ENCODE results near the gene PLXNA4. TPM values are rescaled to one million over a fixed set of nuclear protein-coding genes. Genes with fewer than 3 reads are reported as not detected.

The PLXNA4 gene
- total and polyA plus RNA-seq, 7 experiments from 2014 or later: 0.05 to 31.6 (median 1.1) TPM

GRCh38 chr7:132155715-132156114 is 420.6 kb downstream of the PLXNA4 start:
- peaks cover 0 to 3% (median 0%) of the 10 kb centered on the region in 7 donors for H3K4me1 Mint-ChIP-seq
- CTCF ChIA-PET: no interaction called here
- peaks cover 0 to 29% (median 0%) of the 10 kb centered on the region in 5 donors for H3K27me3 Mint-ChIP-seq
- no peak overlapping the region for H3K27ac ChIP-seq (ENCODE audit: low read depth, low read length)
- H3K9me3 Mint-ChIP-seq: peaks cover 0 to 3% (median 0%) of the 10 kb centered on the region in 11 donors
- no peak overlapping the region for H3K27ac Mint-ChIP-seq
- H3K36me3 ChIP-seq (ENCODE audit: control insufficient read depth in 2 of 3, insufficient read depth in 3 of 3, low read length in 3 of 3): no peaks in the 10 kb centered on the region
- no peaks in the 10 kb centered on the region for H3K4me1 ChIP-seq (ENCODE audit: control insufficient read depth in 2 of 2, insufficient read depth in 2 of 2, low read length in 2 of 2)
- ATAC-seq (no peak), DNase-seq (no peak)
- no peaks in the 10 kb centered on the region for H3K36me3 Mint-ChIP-seq
- no peaks in the 10 kb centered on the region for H3K27me3 ChIP-seq (ENCODE audit: control insufficient read depth in 2 of 2, insufficient read depth in 2 of 2, low read length in 2 of 2)
- H3K4me3 ChIP-seq (ENCODE audit: low read length): no peak overlapping the region
- intact Hi-C loops (cut with micrococcal nuclease): no loop called here
- no peak overlapping the region for H3K4me3 Mint-ChIP-seq
- no peaks in the 10 kb centered on the region for H3K9me3 ChIP-seq (ENCODE audit: control insufficient read depth in 2 of 3, low read length in 3 of 3)
- POLR2A ChIA-PET: no interaction called here

GRCh38 chr7:132154695-132155471 is 421.4 kb downstream of the PLXNA4 start:
- POLR2A ChIA-PET: no interaction called here
- Histone ChIP-seq H3K4me1 (ENCODE audit: control insufficient read depth in 2 of 2, insufficient read depth in 2 of 2, low read length in 2 of 2) (no peaks in the 10 kb centered on the region), H3K9me3 (ENCODE audit: control insufficient read depth in 2 of 3, low read length in 3 of 3) (no peaks in the 10 kb centered on the region), H3K4me3 (ENCODE audit: low read length) (no peak overlapping the region), H3K27me3 (ENCODE audit: control insufficient read depth in 2 of 2, insufficient read depth in 2 of 2, low read length in 2 of 2) (no peaks in the 10 kb centered on the region), H3K27ac (ENCODE audit: low read depth, low read length) (no peak overlapping the region), H3K36me3 (ENCODE audit: control insufficient read depth in 2 of 3, insufficient read depth in 3 of 3, low read length in 3 of 3) (no peaks in the 10 kb centered on the region)
- no peaks in the 10 kb centered on the region for H3K36me3 Mint-ChIP-seq
- H3K27me3 Mint-ChIP-seq: peaks cover 0 to 36% (median 5%) of the 10 kb centered on the region in 5 donors
- DNase-seq: no peak
- CTCF ChIA-PET: no interaction called here
- H3K4me3 Mint-ChIP-seq: no peak overlapping the region
- intact Hi-C loops (cut with micrococcal nuclease): no loop called here
- peaks cover 0 to 3% (median 0%) of the 10 kb centered on the region in 11 donors for H3K9me3 Mint-ChIP-seq
- no peak overlapping the region for H3K27ac Mint-ChIP-seq
- peaks cover 0 to 3% (median 0%) of the 10 kb centered on the region in 7 donors for H3K4me1 Mint-ChIP-seq
- no peak for ATAC-seq

GRCh38 chr7:132154248-132154647 is 422.0 kb downstream of the PLXNA4 start:
- Histone ChIP-seq H3K27ac (ENCODE audit: low read depth, low read length) (no peak overlapping the region), H3K4me1 (ENCODE audit: control insufficient read depth in 2 of 2, insufficient read depth in 2 of 2, low read length in 2 of 2) (no peaks in the 10 kb centered on the region), H3K27me3 (ENCODE audit: control insufficient read depth in 2 of 2, insufficient read depth in 2 of 2, low read length in 2 of 2) (no peaks in the 10 kb centered on the region), H3K36me3 (ENCODE audit: control insufficient read depth in 2 of 3, insufficient read depth in 3 of 3, low read length in 3 of 3) (no peaks in the 10 kb centered on the region), H3K4me3 (ENCODE audit: low read length) (no peak overlapping the region), H3K9me3 (ENCODE audit: control insufficient read depth in 2 of 3, low read length in 3 of 3) (no peaks in the 10 kb centered on the region)
- ChIA-PET CTCF (no interaction called here), POLR2A (no interaction called here)
- DNase-seq (no peak), ATAC-seq (no peak)
- H3K27ac Mint-ChIP-seq: no peak overlapping the region
- no peaks in the 10 kb centered on the region for H3K36me3 Mint-ChIP-seq
- H3K4me1 Mint-ChIP-seq: peaks cover 0 to 3% (median 0%) of the 10 kb centered on the region in 7 donors
- H3K27me3 Mint-ChIP-seq: peaks cover 0 to 37% (median 8%) of the 10 kb centered on the region in 5 donors
- no peak overlapping the region for H3K4me3 Mint-ChIP-seq
- intact Hi-C loops (cut with micrococcal nuclease): no loop called here
- H3K9me3 Mint-ChIP-seq: peaks cover 0 to 3% (median 0%) of the 10 kb centered on the region in 11 donors

GRCh38 chr7:132152131-132152889 is 424.0 kb downstream of the PLXNA4 start:
- Mint-ChIP-seq H3K27ac (no peak overlapping the region), H3K9me3 (peaks cover 0 to 3% (median 0%) of the 10 kb centered on the region in 11 donors), H3K27me3 (peaks cover 0 to 30% (median 8%) of the 10 kb centered on the region in 5 donors), H3K4me1 (peaks cover 0 to 3% (median 0%) of the 10 kb centered on the region in 7 donors), H3K36me3 (no peaks in the 10 kb centered on the region), H3K4me3 (no peak overlapping the region)
- intact Hi-C loops (cut with micrococcal nuclease): no loop called here
- no peak overlapping the region for H3K27ac ChIP-seq (ENCODE audit: low read depth, low read length)
- POLR2A ChIA-PET: no interaction called here
- H3K36me3 ChIP-seq (ENCODE audit: control insufficient read depth in 2 of 3, insufficient read depth in 3 of 3, low read length in 3 of 3): no peaks in the 10 kb centered on the region
- ATAC-seq (no peak), DNase-seq (no peak)
- CTCF ChIA-PET: no interaction called here
- H3K27me3 ChIP-seq (ENCODE audit: control insufficient read depth in 2 of 2, insufficient read depth in 2 of 2, low read length in 2 of 2): no peaks in the 10 kb centered on the region
- H3K4me3 ChIP-seq (ENCODE audit: low read length): no peak overlapping the region
- H3K4me1 ChIP-seq (ENCODE audit: control insufficient read depth in 2 of 2, insufficient read depth in 2 of 2, low read length in 2 of 2): no peaks in the 10 kb centered on the region
- no peaks in the 10 kb centered on the region for H3K9me3 ChIP-seq (ENCODE audit: control insufficient read depth in 2 of 3, low read length in 3 of 3)

- ATAC-seq: no peak
- no peaks in the 10 kb centered on the region for H3K36me3 Mint-ChIP-seq
- H3K27ac Mint-ChIP-seq: no peak overlapping the region
- Histone ChIP-seq H3K9me3 (ENCODE audit: control insufficient read depth in 2 of 3, low read length in 3 of 3) (no peaks in the 10 kb centered on the region), H3K4me3 (ENCODE audit: low read length) (no peak overlapping the region), H3K4me1 (ENCODE audit: control insufficient read depth in 2 of 2, insufficient read depth in 2 of 2, low read length in 2 of 2) (no peaks in the 10 kb centered on the region), H3K27me3 (ENCODE audit: control insufficient read depth in 2 of 2, insufficient read depth in 2 of 2, low read length in 2 of 2) (no peaks in the 10 kb centered on the region), H3K27ac (ENCODE audit: low read depth, low read length) (no peak overlapping the region), H3K36me3 (ENCODE audit: control insufficient read depth in 2 of 3, insufficient read depth in 3 of 3, low read length in 3 of 3) (no peaks in the 10 kb centered on the region)
- intact Hi-C loops (cut with micrococcal nuclease): no loop called here
- H3K4me1 Mint-ChIP-seq: no peaks in the 10 kb centered on the region
- peaks cover 0 to 30% (median 8%) of the 10 kb centered on the region in 5 donors for H3K27me3 Mint-ChIP-seq
- DNase-seq: no peak
- POLR2A ChIA-PET: no interaction called here
- H3K9me3 Mint-ChIP-seq: peaks cover 0 to 3% (median 0%) of the 10 kb centered on the region in 11 donors
- H3K4me3 Mint-ChIP-seq: no peak overlapping the region
- CTCF ChIA-PET: no interaction called here
Observed at GRCh38 chr7:132150711-132151110, 425.6 kb downstream of the PLXNA4 start.

- no peaks in the 10 kb centered on the region for H3K27me3 ChIP-seq (ENCODE audit: control insufficient read depth in 2 of 2, insufficient read depth in 2 of 2, low read length in 2 of 2)
- intact Hi-C loops (cut with micrococcal nuclease): no loop called here
- no peak overlapping the region for H3K4me3 ChIP-seq (ENCODE audit: low read length)
- H3K4me1 ChIP-seq (ENCODE audit: control insufficient read depth in 2 of 2, insufficient read depth in 2 of 2, low read length in 2 of 2): no peaks in the 10 kb centered on the region
- Mint-ChIP-seq H3K27me3 (peaks cover 0 to 31% (median 8%) of the 10 kb centered on the region in 5 donors), H3K4me1 (no peaks in the 10 kb centered on the region), H3K27ac (no peak overlapping the region), H3K36me3 (no peaks in the 10 kb centered on the region), H3K4me3 (no peak overlapping the region), H3K9me3 (peaks cover 0 to 3% (median 0%) of the 10 kb centered on the region in 11 donors)
- POLR2A ChIA-PET: no interaction called here
- ATAC-seq: no peak
- CTCF ChIA-PET: no interaction called here
- no peak for DNase-seq
- no peaks in the 10 kb centered on the region for H3K9me3 ChIP-seq (ENCODE audit: control insufficient read depth in 2 of 3, low read length in 3 of 3)
- H3K36me3 ChIP-seq (ENCODE audit: control insufficient read depth in 2 of 3, insufficient read depth in 3 of 3, low read length in 3 of 3): no peaks in the 10 kb centered on the region
- no peak overlapping the region for H3K27ac ChIP-seq (ENCODE audit: low read depth, low read length)
Observed at GRCh38 chr7:132149436-132150304, 426.6 kb downstream of the PLXNA4 start.

All from naive thymus-derived CD4-positive, alpha-beta T cell (primary cell).